ENCODE data around the gene SLC30A1.

- TF ChIP-seq, protein P1, sequence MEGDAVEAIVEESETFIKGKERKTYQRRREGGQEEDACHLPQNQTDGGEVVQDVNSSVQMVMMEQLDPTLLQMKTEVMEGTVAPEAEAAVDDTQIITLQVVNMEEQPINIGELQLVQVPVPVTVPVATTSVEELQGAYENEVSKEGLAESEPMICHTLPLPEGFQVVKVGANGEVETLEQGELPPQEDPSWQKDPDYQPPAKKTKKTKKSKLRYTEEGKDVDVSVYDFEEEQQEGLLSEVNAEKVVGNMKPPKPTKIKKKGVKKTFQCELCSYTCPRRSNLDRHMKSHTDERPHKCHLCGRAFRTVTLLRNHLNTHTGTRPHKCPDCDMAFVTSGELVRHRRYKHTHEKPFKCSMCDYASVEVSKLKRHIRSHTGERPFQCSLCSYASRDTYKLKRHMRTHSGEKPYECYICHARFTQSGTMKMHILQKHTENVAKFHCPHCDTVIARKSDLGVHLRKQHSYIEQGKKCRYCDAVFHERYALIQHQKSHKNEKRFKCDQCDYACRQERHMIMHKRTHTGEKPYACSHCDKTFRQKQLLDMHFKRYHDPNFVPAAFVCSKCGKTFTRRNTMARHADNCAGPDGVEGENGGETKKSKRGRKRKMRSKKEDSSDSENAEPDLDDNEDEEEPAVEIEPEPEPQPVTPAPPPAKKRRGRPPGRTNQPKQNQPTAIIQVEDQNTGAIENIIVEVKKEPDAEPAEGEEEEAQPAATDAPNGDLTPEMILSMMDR (IDR thresholded peaks at IDR 0.05), result no peak
- TF ChIP-seq POLR2A (IDR thresholded peaks at IDR 0.05) (no peak), EP300 (IDR thresholded peaks at IDR 0.05) (no peak)
Observed at GRCh38 chr1:211616965-211617297, 38.0 kb upstream of the SLC30A1 start.

Data from ovary (tissue), 3 donors.